Calu3 (cell line): ENCODE results near the gene PCDH9. TPM values are rescaled to one million over a fixed set of nuclear protein-coding genes. Genes with fewer than 3 reads are reported as not detected.

Experiments
- BruUV-seq: library from RNA; stranded (reverse); fragments of 400-500 nt; replicated peaks from 2 replicates; lab custom pipeline; 2021; lab: Mats Ljungman, UMichigan
- CTCF ChIA-PET: fragments of 300-600 bp; sonication (Branson Sonifier 250); formaldehyde crosslinking; loops from one replicate; lab custom pipeline; 2022; ENCODE audit warnings: antibody characterized with exemption; lab: Charles Lee
- DNase-seq: peaks from one replicate; pipeline ENCODE4 v3.0.0; 2022
- H3K27ac Mint-ChIP-seq: one replicate; pipeline ENCODE4 v1.8.0; 2022; ENCODE audit warnings: mixed read lengths; ENCODE audit not compliant: unreplicated experiment
- H3K27me3 Mint-ChIP-seq: one replicate; pipeline ENCODE4 v1.8.0; 2022; ENCODE audit warnings: mixed read lengths; ENCODE audit not compliant: unreplicated experiment
- H3K36me3 Mint-ChIP-seq: one replicate; pipeline ENCODE4 v1.8.0; 2022; ENCODE audit warnings: mild to moderate bottlenecking, moderate library complexity, mixed read lengths; ENCODE audit not compliant: insufficient read depth, unreplicated experiment
- H3K4me1 Mint-ChIP-seq: one replicate; pipeline ENCODE4 v1.8.0; 2022; ENCODE audit warnings: mild to moderate bottlenecking, low read depth, mixed read lengths; ENCODE audit not compliant: unreplicated experiment
- H3K4me3 Mint-ChIP-seq: one replicate; pipeline ENCODE4 v1.8.0; 2022; ENCODE audit warnings: mild to moderate bottlenecking, low read depth, moderate library complexity, mixed read lengths; ENCODE audit not compliant: unreplicated experiment
- H3K9me3 Mint-ChIP-seq: one replicate; pipeline ENCODE4 v1.8.0; 2022; ENCODE audit warnings: low read depth, mixed read lengths; ENCODE audit not compliant: unreplicated experiment
- intact Hi-C: fragments of 100-400 bp; cut with micrococcal nuclease; formaldehyde crosslinking; loops from one replicate; pipeline ENCODE4 v1.10.0; 2022; ENCODE audit not compliant: unreplicated experiment
- total RNA-seq: library from RNA; stranded (reverse); gene quantifications from 2 replicates; pipeline ENCODE4 v1.2.3, GENCODE V29; 2022
- TF ChIP-seq, protein P1 (sequence below): fragments of 200-600 bp; IDR thresholded peaks from one replicate; pipeline ENCODE4 v1.8.0; 2022; ENCODE audit warnings: antibody characterized with exemption; ENCODE audit not compliant: unreplicated experiment

PCDH9 gene
- total RNA-seq, 1 experiment from 2014 or later, result 1.3 TPM

GRCh38 chr13:67275351-67275960 is 45.3 kb upstream of the PCDH9 start:
- no peak overlapping the region for H3K27ac Mint-ChIP-seq
- no peaks in the 10 kb centered on the region for H3K9me3 Mint-ChIP-seq
- no peak overlapping the region for H3K4me3 Mint-ChIP-seq
- CTCF ChIA-PET, result no interaction called here
- H3K36me3 Mint-ChIP-seq, result no peaks in the 10 kb centered on the region
- no peaks in the 10 kb centered on the region for H3K27me3 Mint-ChIP-seq
- no TSS peak for BruUV-seq
- no peaks in the 10 kb centered on the region for H3K4me1 Mint-ChIP-seq
- no peak for DNase-seq
- intact Hi-C loops, result no loop called here
- TF ChIP-seq, protein P1, sequence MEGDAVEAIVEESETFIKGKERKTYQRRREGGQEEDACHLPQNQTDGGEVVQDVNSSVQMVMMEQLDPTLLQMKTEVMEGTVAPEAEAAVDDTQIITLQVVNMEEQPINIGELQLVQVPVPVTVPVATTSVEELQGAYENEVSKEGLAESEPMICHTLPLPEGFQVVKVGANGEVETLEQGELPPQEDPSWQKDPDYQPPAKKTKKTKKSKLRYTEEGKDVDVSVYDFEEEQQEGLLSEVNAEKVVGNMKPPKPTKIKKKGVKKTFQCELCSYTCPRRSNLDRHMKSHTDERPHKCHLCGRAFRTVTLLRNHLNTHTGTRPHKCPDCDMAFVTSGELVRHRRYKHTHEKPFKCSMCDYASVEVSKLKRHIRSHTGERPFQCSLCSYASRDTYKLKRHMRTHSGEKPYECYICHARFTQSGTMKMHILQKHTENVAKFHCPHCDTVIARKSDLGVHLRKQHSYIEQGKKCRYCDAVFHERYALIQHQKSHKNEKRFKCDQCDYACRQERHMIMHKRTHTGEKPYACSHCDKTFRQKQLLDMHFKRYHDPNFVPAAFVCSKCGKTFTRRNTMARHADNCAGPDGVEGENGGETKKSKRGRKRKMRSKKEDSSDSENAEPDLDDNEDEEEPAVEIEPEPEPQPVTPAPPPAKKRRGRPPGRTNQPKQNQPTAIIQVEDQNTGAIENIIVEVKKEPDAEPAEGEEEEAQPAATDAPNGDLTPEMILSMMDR, result no peak

- intact Hi-C loops, result no loop called here
- no peak overlapping the region for H3K4me3 Mint-ChIP-seq
- BruUV-seq, result no TSS peak
- CTCF ChIA-PET, result no interaction called here
- H3K27ac Mint-ChIP-seq, result no peak overlapping the region
- H3K27me3 Mint-ChIP-seq, result no peaks in the 10 kb centered on the region
- peaks cover 4% of the 10 kb centered on the region for H3K9me3 Mint-ChIP-seq
- DNase-seq, result no peak
- H3K4me1 Mint-ChIP-seq, result no peaks in the 10 kb centered on the region
- no peaks in the 10 kb centered on the region for H3K36me3 Mint-ChIP-seq
- TF ChIP-seq, protein P1, result no peak
These were observed 42.9 kb upstream of the PCDH9 start for GRCh38 chr13:67273001-67273400.

DNA sequence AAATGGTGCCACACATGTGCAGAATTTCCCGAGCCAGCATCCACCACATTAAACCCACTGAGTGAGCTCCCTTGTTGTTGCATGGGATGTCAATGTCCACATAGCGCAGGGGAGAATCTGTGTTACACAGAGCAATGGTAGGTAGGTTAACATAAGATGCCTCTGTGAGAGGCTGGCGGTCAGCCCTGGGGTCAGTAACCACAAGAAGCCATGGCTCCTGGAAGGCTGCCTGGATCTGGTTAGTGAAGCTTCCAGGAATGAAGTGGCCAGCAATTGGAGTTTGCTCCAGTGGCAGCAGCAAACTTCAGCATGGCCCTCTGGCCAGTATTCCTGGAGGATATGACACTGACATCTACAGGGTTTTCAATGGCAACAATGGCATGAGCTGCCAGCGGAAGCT is 37.0 kb upstream of the PCDH9 start:
- no TSS peak for BruUV-seq
- H3K4me3 Mint-ChIP-seq, result no peak overlapping the region
- intact Hi-C loops, result no loop called here
- CTCF ChIA-PET, result no interaction called here
- peaks cover 4% of the 10 kb centered on the region for H3K9me3 Mint-ChIP-seq
- H3K27me3 Mint-ChIP-seq, result no peaks in the 10 kb centered on the region
- no peak overlapping the region for H3K27ac Mint-ChIP-seq
- TF ChIP-seq, protein P1, result no peak
- H3K36me3 Mint-ChIP-seq, result no peaks in the 10 kb centered on the region
- no peaks in the 10 kb centered on the region for H3K4me1 Mint-ChIP-seq
- DNase-seq, result no peak

DNA sequence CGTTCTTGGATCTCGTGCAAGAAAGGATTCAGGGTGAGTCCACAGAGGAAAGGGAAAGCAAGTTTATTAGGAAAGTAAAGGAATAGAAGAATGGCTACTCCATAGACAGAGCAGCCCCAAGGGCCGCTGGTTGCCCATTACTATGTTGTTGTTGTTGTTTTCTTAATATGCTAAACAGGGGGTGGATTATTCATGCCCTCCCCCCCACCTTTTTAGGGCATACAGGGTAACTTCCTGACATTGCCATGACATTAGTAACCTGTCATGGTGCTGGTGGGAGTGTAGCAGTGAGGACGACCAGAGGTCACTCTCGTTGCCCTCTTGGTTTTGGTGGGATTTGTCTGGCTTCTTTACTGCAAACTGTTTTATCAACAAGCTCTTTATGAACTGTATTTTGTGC is 29.1 kb upstream of the PCDH9 start:
- no peak for DNase-seq
- CTCF ChIA-PET, result no interaction called here
- Mint-ChIP-seq H3K27ac (no peak overlapping the region), H3K27me3 (no peaks in the 10 kb centered on the region), H3K4me3 (no peak overlapping the region), H3K9me3 (no peaks in the 10 kb centered on the region), H3K36me3 (no peaks in the 10 kb centered on the region), H3K4me1 (no peaks in the 10 kb centered on the region)
- TF ChIP-seq, protein P1, result no peak
- intact Hi-C loops, result no loop called here
- BruUV-seq, result no TSS peak
